ENCODE results near the gene GBX2.

GBX2 gene

GRCh38 chr2:236168110-236169080 lies at the start of gene GBX2:
GBX2 (minus strand) TSS chr2:236168386; CDS start chr2:236167971, 415 bp downstream.
- no peak for DNase-seq (ENCODE audit: low read depth in 2 of 2)

GRCh38 chr2:236217926-236218325 lies 49.7 kb upstream of the GBX2 start:
- no peak for DNase-seq (ENCODE audit: low read depth in 2 of 2)

- no peak for DNase-seq (ENCODE audit: low read depth in 2 of 2)
Observed at GRCh38 chr2:236216711-236217110, 48.5 kb upstream of the GBX2 start.

- no peak for DNase-seq (ENCODE audit: low read depth in 2 of 2)
Observed at GRCh38 chr2:236215761-236216333, 47.7 kb upstream of the GBX2 start.

- DNase-seq (ENCODE audit: low read depth in 2 of 2), result no peak
Observed at GRCh38 chr2:236215196-236215595, 47.0 kb upstream of the GBX2 start.

- DNase-seq (ENCODE audit: low read depth in 2 of 2), result no peak
Observed at GRCh38 chr2:236214376-236214995, 46.3 kb upstream of the GBX2 start.

- no peak for DNase-seq (ENCODE audit: low read depth in 2 of 2)
Observed at GRCh38 chr2:236211296-236211695, 43.1 kb upstream of the GBX2 start.

- no peak for DNase-seq (ENCODE audit: low read depth in 2 of 2)
Observed at GRCh38 chr2:236210536-236210935, 42.4 kb upstream of the GBX2 start.

GRCh38 chr2:236209996-236210395 lies 41.8 kb upstream of the GBX2 start:
- no peak for DNase-seq (ENCODE audit: low read depth in 2 of 2)

GRCh38 chr2:236209535-236209934 lies 41.3 kb upstream of the GBX2 start:
- no peak for DNase-seq (ENCODE audit: low read depth in 2 of 2)

- no peak for DNase-seq (ENCODE audit: low read depth in 2 of 2)
Observed at GRCh38 chr2:236208019-236208926, 40.1 kb upstream of the GBX2 start.

GRCh38 chr2:236207472-236207871 lies 39.3 kb upstream of the GBX2 start:
- DNase-seq (ENCODE audit: low read depth in 2 of 2), result no peak

GRCh38 chr2:236205867-236206645 lies 37.9 kb upstream of the GBX2 start:
- DNase-seq (ENCODE audit: low read depth in 2 of 2), result no peak

- DNase-seq (ENCODE audit: low read depth in 2 of 2), result no peak
Observed at GRCh38 chr2:236204953-236205352, 36.8 kb upstream of the GBX2 start.

- no peak for DNase-seq (ENCODE audit: low read depth in 2 of 2)
Observed at GRCh38 chr2:236200378-236200777, 32.2 kb upstream of the GBX2 start.

- no peak for DNase-seq (ENCODE audit: low read depth in 2 of 2)
Observed at GRCh38 chr2:236196366-236196765, 28.2 kb upstream of the GBX2 start.

GRCh38 chr2:236195726-236196125 lies 27.5 kb upstream of the GBX2 start:
- DNase-seq (ENCODE audit: low read depth in 2 of 2), result no peak

- DNase-seq (ENCODE audit: low read depth in 2 of 2), result no peak
Observed at GRCh38 chr2:236194786-236195185, 26.6 kb upstream of the GBX2 start.

- DNase-seq (ENCODE audit: low read depth in 2 of 2), result no peak
Observed at GRCh38 chr2:236193026-236193425, 24.8 kb upstream of the GBX2 start.

- no peak for DNase-seq (ENCODE audit: low read depth in 2 of 2)
Observed at GRCh38 chr2:236190674-236191073, 22.5 kb upstream of the GBX2 start.

GRCh38 chr2:236184701-236185100 lies 16.5 kb upstream of the GBX2 start:
- no peak for DNase-seq (ENCODE audit: low read depth in 2 of 2)

Data from activated CD8-positive, alpha-beta memory T cell treated with anti-CD3 and anti-CD28 coated beads for 4 hours (primary cell).